Measurements from ENCODE around the gene OOSP4A.
"Not testable (repeated sequence)": the region's sequence is repeated elsewhere in the genome, so short reads cannot be mapped to it uniquely, and the experiment has no call there.

The OOSP4A gene

DNA sequence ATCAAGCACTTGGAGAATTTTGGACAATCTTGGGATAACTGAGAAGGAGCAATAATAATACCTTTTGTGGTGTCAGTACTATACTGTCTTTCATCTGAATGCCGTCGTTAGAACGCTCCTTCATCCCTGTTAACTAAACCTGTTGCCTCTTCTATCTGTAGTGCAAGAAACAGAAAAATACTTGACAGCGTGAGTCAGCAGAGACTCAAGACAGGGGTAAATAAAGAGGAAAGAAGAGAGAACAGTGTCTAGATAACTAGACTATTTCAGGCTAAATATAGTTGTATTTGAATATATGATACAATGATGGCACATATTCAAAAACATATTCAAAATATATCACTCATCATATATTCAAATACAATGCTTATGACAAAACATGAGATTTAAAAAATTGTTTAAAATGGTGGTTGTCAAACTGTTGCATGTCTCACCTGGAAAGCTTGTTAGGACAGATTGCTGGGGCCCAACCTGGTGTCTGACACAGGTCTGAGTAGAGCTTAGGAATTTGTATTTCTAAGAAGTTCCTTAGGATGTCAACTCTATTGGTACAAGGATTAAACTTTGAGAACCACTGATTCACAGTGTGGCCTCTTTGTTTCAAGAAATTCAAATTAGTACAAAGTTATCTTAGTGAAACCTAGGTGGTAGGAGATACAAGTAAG is 17.4 kb downstream of the OOSP4A start:
- no peak for DNase-seq

DNA sequence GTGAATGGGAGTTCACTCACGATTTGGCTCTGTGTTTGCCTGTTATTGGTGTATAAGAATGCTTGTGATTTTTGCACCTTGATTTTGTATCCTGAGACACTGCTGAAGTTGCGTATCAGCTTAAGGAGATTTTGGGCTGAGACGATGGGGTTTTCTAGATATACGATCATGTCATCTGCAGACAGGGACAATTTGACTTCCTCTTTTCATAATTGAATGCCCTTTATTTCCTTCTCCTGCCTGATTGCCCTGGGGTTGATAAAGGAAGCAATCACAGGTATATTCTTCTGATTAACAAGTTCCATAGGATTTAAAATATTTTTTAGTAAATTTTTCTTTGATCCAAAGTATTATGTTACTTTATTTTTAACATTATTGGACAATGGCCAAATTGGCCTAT is 18.2 kb downstream of the OOSP4A start:
- DNase-seq = not testable (repeated sequence)

DNA sequence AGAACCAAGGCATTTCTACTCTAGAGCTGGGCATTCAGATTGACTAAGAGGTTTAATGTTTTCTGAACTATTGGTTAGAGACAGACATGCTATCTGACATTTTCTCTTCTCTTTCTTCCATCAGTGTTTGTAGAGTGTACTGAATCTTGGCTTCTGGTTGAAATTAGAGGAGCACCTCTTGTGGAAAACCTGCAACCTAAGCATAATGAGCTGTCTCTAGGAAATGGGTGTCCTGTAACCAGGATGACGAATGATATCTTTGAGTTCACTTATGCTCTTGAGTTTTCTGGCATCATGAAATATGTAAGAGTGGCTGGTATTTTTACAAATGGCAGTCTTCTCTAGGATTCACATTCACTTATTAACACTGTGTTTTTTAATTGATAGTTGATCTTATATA is 19.4 kb downstream of the OOSP4A start:
- DNase-seq = no peak

DNA sequence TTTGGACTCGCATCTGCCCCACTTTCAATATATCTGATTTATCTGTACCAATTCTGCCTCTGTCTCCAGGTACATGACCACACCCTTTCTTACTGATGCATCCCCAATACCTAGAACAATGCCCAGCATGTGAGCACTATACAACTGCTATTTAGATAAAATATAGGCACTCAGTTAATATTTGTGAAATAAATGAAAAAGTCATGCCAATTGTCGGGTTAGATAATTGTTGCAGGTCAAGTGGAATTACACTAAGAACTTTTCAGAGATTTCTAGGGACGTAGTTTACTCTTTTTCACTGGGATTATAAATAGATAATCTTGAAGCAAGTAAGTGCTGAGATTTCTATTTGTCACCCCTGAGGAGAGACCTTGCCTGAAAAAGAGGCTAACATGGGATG is 20.5 kb downstream of the OOSP4A start:
- DNase-seq = no peak

DNA sequence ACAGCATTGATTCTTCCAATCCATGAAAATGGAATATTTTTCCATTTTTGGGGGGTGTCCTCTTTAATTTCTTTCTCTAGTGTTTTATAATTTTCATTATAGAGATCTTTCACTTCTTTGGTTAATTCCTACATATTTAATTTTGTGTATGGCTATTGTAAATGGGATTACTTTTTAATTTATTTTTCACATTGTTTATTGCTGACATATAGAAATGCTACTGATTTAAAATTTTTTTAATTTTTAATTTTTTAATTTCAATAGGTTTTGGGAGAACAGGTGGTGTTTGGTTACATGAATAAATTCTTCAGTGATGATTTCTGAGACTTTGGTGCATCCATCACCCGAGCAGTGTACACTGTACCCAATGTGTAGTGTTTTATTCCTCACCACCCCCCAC is 26.6 kb downstream of the OOSP4A start:
- no peak for DNase-seq

DNA sequence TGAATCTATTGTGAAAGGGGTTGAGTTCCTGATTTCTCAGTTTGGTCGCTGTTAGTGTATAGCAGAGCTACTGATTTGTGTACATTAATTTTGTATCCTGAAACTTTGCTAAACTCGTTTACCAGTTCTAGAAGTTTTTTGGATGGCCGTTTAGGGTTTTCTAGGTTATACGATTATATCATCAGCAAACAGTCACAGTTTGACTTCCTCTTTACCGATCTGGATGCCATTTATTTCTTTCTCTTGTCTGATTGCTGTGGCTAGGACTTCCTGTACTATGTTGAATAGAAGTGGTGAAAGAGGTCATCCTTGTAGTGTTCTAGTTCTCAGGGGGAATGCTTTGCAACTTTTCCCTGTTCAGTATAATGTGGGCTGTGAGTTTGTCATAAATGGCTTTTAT is 28.6 kb downstream of the OOSP4A start:
- no peak for DNase-seq

DNA sequence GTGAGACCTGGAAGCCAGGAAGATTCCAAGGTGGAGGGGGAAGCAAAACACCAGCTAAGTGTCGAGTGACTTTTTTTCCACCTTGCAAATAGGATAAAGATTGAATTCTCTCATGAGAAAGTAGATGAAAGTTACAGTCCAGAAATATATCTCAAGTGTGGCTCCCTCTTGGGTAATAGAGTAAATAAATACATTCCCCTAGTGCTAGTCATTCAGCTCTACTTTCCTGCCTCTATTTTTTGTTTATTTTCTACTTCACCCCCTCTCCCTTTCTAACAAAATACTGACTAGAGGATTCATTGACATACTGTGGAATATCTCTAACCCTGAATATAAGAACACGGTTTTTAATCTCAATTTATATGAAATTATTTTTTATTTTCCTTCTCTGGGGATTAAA is 34.0 kb downstream of the OOSP4A start:
- no peak for DNase-seq

DNA sequence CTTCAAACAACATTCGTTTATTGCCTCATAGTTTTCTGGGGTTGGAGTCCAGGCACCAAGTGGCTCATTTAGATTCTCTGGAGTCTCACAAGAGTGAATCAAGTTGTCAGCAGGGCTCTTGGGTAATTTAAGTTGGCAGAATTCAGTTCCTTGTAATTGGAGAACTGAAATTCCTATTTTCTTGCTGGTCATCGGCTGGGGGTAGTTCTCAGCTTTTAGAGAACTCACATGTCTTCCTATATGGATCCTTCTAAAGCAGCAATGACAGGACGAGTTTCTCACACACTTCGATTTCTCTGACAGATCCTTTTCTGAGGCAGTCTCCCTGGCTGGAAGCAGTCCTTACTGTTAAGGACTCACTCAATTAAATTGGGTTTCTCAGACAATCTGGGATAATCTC is 35.9 kb downstream of the OOSP4A start:
- no peak for DNase-seq

DNA sequence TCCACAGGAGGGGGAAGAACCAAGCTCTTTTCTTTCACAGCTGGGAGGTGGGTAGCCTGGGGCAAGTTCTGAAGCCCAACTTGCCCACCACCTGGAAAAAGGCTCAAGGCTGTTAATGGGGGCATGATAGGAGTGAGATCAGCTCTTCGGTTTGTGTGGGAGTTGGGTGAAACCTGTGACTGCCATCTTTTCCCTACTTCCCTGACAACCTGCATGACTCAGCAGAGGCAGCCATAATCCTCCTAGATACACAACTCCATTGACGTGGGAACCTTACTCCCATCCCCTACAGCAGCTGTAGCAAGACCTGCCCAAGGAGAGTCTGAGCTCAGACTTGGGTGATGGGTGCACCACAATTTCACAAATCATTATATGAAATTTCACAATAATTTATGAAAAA is 39.9 kb downstream of the OOSP4A start:
- DNase-seq = no peak

DNA sequence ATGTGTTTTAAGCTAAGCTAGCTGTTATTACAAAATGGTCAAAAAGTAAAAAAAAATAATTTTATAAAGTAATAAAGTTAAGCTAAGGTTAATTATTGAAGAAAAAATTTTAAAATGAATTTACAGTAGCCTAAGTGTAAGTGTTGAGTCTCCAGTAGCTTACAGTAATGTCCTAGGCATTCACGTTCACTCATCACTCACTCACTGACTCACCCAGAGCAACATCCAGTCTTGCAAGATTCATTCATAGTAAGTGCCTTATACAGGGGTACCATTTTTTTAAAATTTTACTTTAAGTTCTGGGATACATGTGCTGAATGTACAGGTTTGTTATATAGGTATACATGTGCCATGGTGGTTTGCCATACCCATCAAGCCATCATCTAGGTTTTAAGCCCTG is 41.5 kb downstream of the OOSP4A start:
- DNase-seq = no peak

DNA sequence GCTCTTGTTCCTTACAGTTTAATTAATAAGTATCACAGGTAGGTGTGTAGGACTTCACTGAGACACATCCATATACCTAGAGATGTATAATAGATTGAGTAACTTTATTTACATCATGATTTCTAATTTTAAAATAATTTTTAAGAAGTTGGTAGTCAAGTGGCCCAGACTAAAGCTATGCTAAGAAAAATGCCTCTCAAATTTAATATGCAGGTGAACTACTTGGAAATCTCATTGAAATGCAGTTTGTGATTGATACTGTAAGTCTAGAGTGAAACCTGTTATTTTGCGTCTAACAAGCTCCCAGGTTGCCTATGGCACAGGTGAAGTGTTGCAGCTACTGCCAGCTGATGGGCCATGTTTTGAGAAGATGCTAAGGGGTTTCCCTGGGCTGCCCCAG is 53.0 kb downstream of the OOSP4A start, which contains the start of gene OOSP4B:
Gene OOSP4B, plus strand, starts transcription at position 301 of the 400 bp plus-strand sequence.
- no peak for DNase-seq

DNA sequence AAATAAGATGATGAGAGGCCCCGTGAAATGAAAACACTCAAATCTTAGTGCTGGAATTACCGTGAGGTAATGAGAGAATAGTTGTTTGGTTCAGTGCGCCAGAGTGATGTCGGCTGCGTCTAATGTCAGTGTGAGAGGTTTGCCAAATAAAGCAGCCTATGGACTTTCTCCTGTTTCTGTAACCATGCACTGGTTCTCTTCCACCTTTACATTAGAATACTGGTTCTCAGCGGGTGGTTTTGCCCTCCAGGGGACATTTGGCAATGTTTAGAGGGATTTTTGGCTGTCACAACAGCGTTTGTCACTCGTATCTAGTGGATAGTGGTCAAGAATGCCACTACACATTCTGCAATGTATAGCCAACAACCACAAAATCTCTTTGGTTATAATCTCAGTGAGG is 54.2 kb downstream of the OOSP4A start:
- DNase-seq = no peak

Measured in CD4-positive, alpha-beta T cell treated with Interleukin-17A for 1 hour (primary cell).